A549 (cell line): ENCODE measurements around the gene MARK2.

Source experiments
- CBX8 ChIP-seq: fragments of 200-600 bp; sonication (generic); IDR thresholded peaks from 2 replicates; pipeline ENCODE4 v1.6.1; 2016
- CHD4 ChIP-seq: fragments of 200-600 bp; sonication (generic); IDR thresholded peaks from 2 replicates; pipeline ENCODE4 v1.6.1; 2016; ENCODE audit warnings: antibody characterized with exemption, mild to moderate bottlenecking, borderline replicate concordance
- EP300 ChIP-seq, 2 experiments: fragments of >200 bp; sonication (Bioruptor Twin); formaldehyde crosslinking; IDR thresholded peaks; 2 replicates in 1 of 2; 3 replicates in 1 of 2; pipeline ENCODE4 v1.6.1; 2016 to 2017
- MYC ChIP-seq: IDR thresholded peaks from 2 replicates; pipeline ENCODE4 v1.6.1; 2012; ENCODE audit warnings: mild to moderate bottlenecking, inconsistent platforms, low read length, improper control_type of control experiment, borderline replicate concordance
- POLR2AphosphoS2 ChIP-seq: conservative IDR thresholded peaks from 2 replicates; pipeline ENCODE4 v1.6.1; 2012; ENCODE audit warnings: low read length, improper control_type of control experiment, inconsistent platforms
- TF ChIP-seq, protein P1 (sequence below): fragments of >200 bp; sonication (Bioruptor Twin); formaldehyde crosslinking; IDR thresholded peaks from 2 replicates; pipeline ENCODE4 v1.6.1; 2016
- TF ChIP-seq, protein P2 (sequence below): fragments of >200 bp; sonication (Bioruptor Twin); formaldehyde crosslinking; IDR thresholded peaks from 3 replicates; pipeline ENCODE4 v1.5.1; 2016

DNA sequence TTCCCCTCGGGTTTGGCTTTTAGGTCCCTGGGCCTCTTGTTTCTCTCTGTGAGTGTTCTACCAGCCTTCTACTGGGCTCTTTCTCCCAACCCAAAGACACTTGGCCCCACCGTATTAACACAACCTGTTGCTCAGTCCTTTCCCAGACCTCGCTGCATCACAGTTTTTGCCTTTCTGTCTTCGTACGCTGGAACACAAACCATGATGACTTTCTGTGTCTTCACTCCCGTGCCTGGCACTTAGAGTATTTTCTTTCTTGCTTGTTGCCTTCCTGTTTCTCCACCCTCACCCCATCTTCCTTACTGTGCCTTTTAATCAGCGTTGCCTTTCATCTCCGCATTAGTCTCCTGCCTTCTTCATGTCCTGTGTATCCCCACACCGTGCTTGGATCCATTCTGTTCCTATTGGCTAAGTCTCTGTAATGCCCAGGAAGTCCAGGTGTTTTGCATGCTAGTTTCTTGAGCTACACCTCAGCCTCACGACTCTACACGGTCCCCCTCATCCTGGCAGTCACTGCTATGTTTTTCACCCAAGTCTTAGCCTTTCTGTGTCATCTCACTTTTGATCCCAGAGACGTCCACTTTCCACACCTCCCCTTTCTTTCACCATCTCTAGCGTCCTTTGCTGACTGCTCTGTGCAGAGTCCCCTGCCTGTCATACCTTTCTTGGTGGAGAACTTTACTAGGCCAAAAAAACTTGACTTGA is 1.6 kb downstream of the MARK2 start:
- TF ChIP-seq, protein P1, sequence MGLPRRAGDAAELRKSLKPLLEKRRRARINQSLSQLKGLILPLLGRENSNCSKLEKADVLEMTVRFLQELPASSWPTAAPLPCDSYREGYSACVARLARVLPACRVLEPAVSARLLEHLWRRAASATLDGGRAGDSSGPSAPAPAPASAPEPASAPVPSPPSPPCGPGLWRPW, result no peak
- TF ChIP-seq, protein P2, sequence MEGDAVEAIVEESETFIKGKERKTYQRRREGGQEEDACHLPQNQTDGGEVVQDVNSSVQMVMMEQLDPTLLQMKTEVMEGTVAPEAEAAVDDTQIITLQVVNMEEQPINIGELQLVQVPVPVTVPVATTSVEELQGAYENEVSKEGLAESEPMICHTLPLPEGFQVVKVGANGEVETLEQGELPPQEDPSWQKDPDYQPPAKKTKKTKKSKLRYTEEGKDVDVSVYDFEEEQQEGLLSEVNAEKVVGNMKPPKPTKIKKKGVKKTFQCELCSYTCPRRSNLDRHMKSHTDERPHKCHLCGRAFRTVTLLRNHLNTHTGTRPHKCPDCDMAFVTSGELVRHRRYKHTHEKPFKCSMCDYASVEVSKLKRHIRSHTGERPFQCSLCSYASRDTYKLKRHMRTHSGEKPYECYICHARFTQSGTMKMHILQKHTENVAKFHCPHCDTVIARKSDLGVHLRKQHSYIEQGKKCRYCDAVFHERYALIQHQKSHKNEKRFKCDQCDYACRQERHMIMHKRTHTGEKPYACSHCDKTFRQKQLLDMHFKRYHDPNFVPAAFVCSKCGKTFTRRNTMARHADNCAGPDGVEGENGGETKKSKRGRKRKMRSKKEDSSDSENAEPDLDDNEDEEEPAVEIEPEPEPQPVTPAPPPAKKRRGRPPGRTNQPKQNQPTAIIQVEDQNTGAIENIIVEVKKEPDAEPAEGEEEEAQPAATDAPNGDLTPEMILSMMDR, result no peak
- no peak for TF ChIP-seq CHD4
- no peak for TF ChIP-seq EP300 (IDR thresholded peaks at IDR 0.05)
- TF ChIP-seq CBX8, result no peak
- TF ChIP-seq MYC, result no peak
- TF ChIP-seq POLR2AphosphoS2, result no peak
